IgD-negative memory B cell (primary cell): ENCODE measurements around the gene CCL11. TPM values are rescaled to one million over a fixed set of nuclear protein-coding genes. Genes with fewer than 3 reads are reported as not detected.
A peak's percentile ranks its signal among the peaks of the same experiment; 100 is the strongest.

Source experiments
- H3K27ac Mint-ChIP-seq, 3 donors: one replicate each; pipeline ENCODE4 v1.8.0; 2020 to 2022; ENCODE audit warnings: mild to moderate bottlenecking in 3 of 3, mixed read lengths in 3 of 3, moderate library complexity in 1 of 3
- H3K27me3 Mint-ChIP-seq: one replicate; pipeline ENCODE4 v1.8.0; 2021; ENCODE audit warnings: mixed read lengths
- H3K36me3 Mint-ChIP-seq: one replicate; pipeline ENCODE4 v1.8.0; 2020; ENCODE audit warnings: mild to moderate bottlenecking, mixed read lengths
- H3K4me1 Mint-ChIP-seq, 3 donors: one replicate each; pipeline ENCODE4 v1.8.0; 2020 to 2022; ENCODE audit warnings: mixed read lengths in 3 of 3, mild to moderate bottlenecking in 1 of 3
- H3K4me3 Mint-ChIP-seq, 4 donors: one replicate each; pipeline ENCODE4 v1.8.0; 2020 to 2022; ENCODE audit warnings: mild to moderate bottlenecking in 4 of 4, mixed read lengths in 4 of 4, moderate library complexity in 3 of 4
- H3K9me3 Mint-ChIP-seq, 3 donors: one replicate each; pipeline ENCODE4 v1.8.0; 2020 to 2021; ENCODE audit warnings: mixed read lengths in 3 of 3, mild to moderate bottlenecking in 1 of 3
- polyA plus RNA-seq: library from polyadenylated mRNA; unstranded; fragments of 300-500 nt; fragmentation: Illumina TruSeq; gene quantifications from one replicate; pipeline ENCODE4 v1.2.3, GENCODE V29; 2021

CCL11 gene
- polyA plus RNA-seq, 1 donor from 2014 or later = not detected

- peaks cover 17% of the 10 kb centered on the region for H3K27me3 Mint-ChIP-seq
- no peak overlapping the region for H3K27ac Mint-ChIP-seq
- H3K36me3 Mint-ChIP-seq = no peaks in the 10 kb centered on the region
- H3K9me3 Mint-ChIP-seq = peaks cover 0 to 1% (median 0%) of the 10 kb centered on the region in 3 donors
- no peak overlapping the region for H3K4me3 Mint-ChIP-seq
- peaks cover 0 to 10% (median 2%) of the 10 kb centered on the region in 3 donors for H3K4me1 Mint-ChIP-seq
Observed at GRCh38 chr17:34252444-34253138, 33.0 kb upstream of the CCL11 start.

- Mint-ChIP-seq H3K9me3 (peaks cover 0 to 2% (median 0%) of the 10 kb centered on the region in 3 donors), H3K27me3 (peaks cover 16% of the 10 kb centered on the region), H3K27ac (no peak overlapping the region), H3K4me3 (no peak overlapping the region), H3K36me3 (no peaks in the 10 kb centered on the region), H3K4me1 (peaks cover 0 to 10% (median 2%) of the 10 kb centered on the region in 3 donors)
Observed at GRCh38 chr17:34253139-34253525, 32.4 kb upstream of the CCL11 start.

- H3K4me1 Mint-ChIP-seq = peaks cover 0 to 10% (median 2%) of the 10 kb centered on the region in 3 donors
- no peak overlapping the region for H3K4me3 Mint-ChIP-seq
- no peak overlapping the region for H3K27ac Mint-ChIP-seq
- H3K36me3 Mint-ChIP-seq = no peaks in the 10 kb centered on the region
- H3K9me3 Mint-ChIP-seq = peaks cover 0 to 2% (median 0%) of the 10 kb centered on the region in 3 donors
- peaks cover 25% of the 10 kb centered on the region for H3K27me3 Mint-ChIP-seq
Observed at GRCh38 chr17:34254146-34254545, 31.4 kb upstream of the CCL11 start.

- no peak within 1 kb of the TSS for H3K27ac Mint-ChIP-seq
- H3K4me3 Mint-ChIP-seq = peak within 1 kb of the TSS in 2 of 4 donors; percentile 1 to 7
- H3K4me1 Mint-ChIP-seq = peaks cover 0 to 10% (median 2%) of the 10 kb centered on the region in 3 donors
- H3K36me3 Mint-ChIP-seq = no peaks in the 10 kb centered on the region
- H3K27me3 Mint-ChIP-seq = peaks cover 28% of the 10 kb centered on the region
- H3K9me3 Mint-ChIP-seq = peaks cover 0 to 2% (median 0%) of the 10 kb centered on the region in 3 donors
Observed at GRCh38 chr17:34254651-34255380, 30.7 kb upstream of the CCL11 start, which contains the start of gene CCL2. Gene CCL2, plus strand, starts transcription at chr17:34255285. Its CDS starts 65 bp downstream, at chr17:34255350.

- H3K36me3 Mint-ChIP-seq = no peaks in the 10 kb centered on the region
- H3K9me3 Mint-ChIP-seq = peaks cover 0 to 2% (median 0%) of the 10 kb centered on the region in 3 donors
- peaks cover 30% of the 10 kb centered on the region for H3K27me3 Mint-ChIP-seq
- H3K4me3 Mint-ChIP-seq = peak overlapping the region in 2 of 4 donors; percentile 1 to 7
- no peak overlapping the region for H3K27ac Mint-ChIP-seq
- peaks cover 0 to 10% (median 2%) of the 10 kb centered on the region in 3 donors for H3K4me1 Mint-ChIP-seq
Observed at GRCh38 chr17:34255381-34255732, 30.2 kb upstream of the CCL11 start.

- no peak overlapping the region for H3K27ac Mint-ChIP-seq
- H3K36me3 Mint-ChIP-seq = no peaks in the 10 kb centered on the region
- H3K4me3 Mint-ChIP-seq = no peak overlapping the region
- peaks cover 0 to 10% (median 2%) of the 10 kb centered on the region in 3 donors for H3K4me1 Mint-ChIP-seq
- H3K27me3 Mint-ChIP-seq = peaks cover 30% of the 10 kb centered on the region
- H3K9me3 Mint-ChIP-seq = peaks cover 0 to 2% (median 0%) of the 10 kb centered on the region in 3 donors
Observed at GRCh38 chr17:34255841-34256240, 29.7 kb upstream of the CCL11 start.

GRCh38 chr17:34257299-34257985 is 28.1 kb upstream of the CCL11 start:
- Mint-ChIP-seq H3K27ac (no peak overlapping the region), H3K4me1 (peaks cover 0 to 2% (median 0%) of the 10 kb centered on the region in 3 donors), H3K4me3 (no peak overlapping the region), H3K36me3 (no peaks in the 10 kb centered on the region), H3K27me3 (peaks cover 34% of the 10 kb centered on the region), H3K9me3 (peaks cover 0 to 2% (median 0%) of the 10 kb centered on the region in 3 donors)

- Mint-ChIP-seq H3K4me3 (no peak overlapping the region), H3K9me3 (peaks cover 0 to 2% (median 0%) of the 10 kb centered on the region in 3 donors), H3K4me1 (peaks cover 0 to 2% (median 0%) of the 10 kb centered on the region in 3 donors), H3K27me3 (peaks cover 34% of the 10 kb centered on the region), H3K27ac (no peak overlapping the region), H3K36me3 (no peaks in the 10 kb centered on the region)
Observed at GRCh38 chr17:34257986-34258326, 27.6 kb upstream of the CCL11 start.

GRCh38 chr17:34259146-34259545 is 26.4 kb upstream of the CCL11 start:
- Mint-ChIP-seq H3K27ac (no peak overlapping the region), H3K4me1 (peaks cover 0 to 2% (median 0%) of the 10 kb centered on the region in 3 donors), H3K27me3 (peaks cover 32% of the 10 kb centered on the region), H3K4me3 (no peak overlapping the region), H3K9me3 (peaks cover 0 to 2% (median 0%) of the 10 kb centered on the region in 3 donors), H3K36me3 (no peaks in the 10 kb centered on the region)

- H3K27ac Mint-ChIP-seq = no peak overlapping the region
- H3K36me3 Mint-ChIP-seq = no peaks in the 10 kb centered on the region
- H3K27me3 Mint-ChIP-seq = peaks cover 34% of the 10 kb centered on the region
- peaks cover 0 to 2% (median 0%) of the 10 kb centered on the region in 3 donors for H3K9me3 Mint-ChIP-seq
- no peak overlapping the region for H3K4me3 Mint-ChIP-seq
- H3K4me1 Mint-ChIP-seq = no peaks in the 10 kb centered on the region
Observed at GRCh38 chr17:34260861-34261260, 24.7 kb upstream of the CCL11 start.

GRCh38 chr17:34261568-34262337 is 23.8 kb upstream of the CCL11 start:
- H3K27me3 Mint-ChIP-seq = peaks cover 30% of the 10 kb centered on the region
- no peaks in the 10 kb centered on the region for H3K36me3 Mint-ChIP-seq
- H3K4me1 Mint-ChIP-seq = no peaks in the 10 kb centered on the region
- H3K27ac Mint-ChIP-seq = no peak overlapping the region
- no peak overlapping the region for H3K4me3 Mint-ChIP-seq
- H3K9me3 Mint-ChIP-seq = peaks cover 0 to 2% (median 0%) of the 10 kb centered on the region in 3 donors

GRCh38 chr17:34265711-34266110 is 19.8 kb upstream of the CCL11 start:
- Mint-ChIP-seq H3K9me3 (no peaks in the 10 kb centered on the region), H3K4me3 (no peak overlapping the region), H3K27me3 (peaks cover 20% of the 10 kb centered on the region), H3K4me1 (no peaks in the 10 kb centered on the region), H3K27ac (no peak overlapping the region), H3K36me3 (no peaks in the 10 kb centered on the region)

GRCh38 chr17:34269969-34270368 is 15.6 kb upstream of the CCL11 start, which contains the start of gene CCL7:
Gene CCL7, plus strand, starts transcription at chr17:34270221. Its CDS starts 70 bp downstream, at chr17:34270291.
- H3K36me3 Mint-ChIP-seq = no peaks in the 10 kb centered on the region
- no peak within 1 kb of the TSS for H3K27ac Mint-ChIP-seq
- H3K27me3 Mint-ChIP-seq = peaks cover 13% of the 10 kb centered on the region
- no peak within 1 kb of the TSS for H3K4me3 Mint-ChIP-seq
- no peaks in the 10 kb centered on the region for H3K9me3 Mint-ChIP-seq
- H3K4me1 Mint-ChIP-seq = peaks cover 0 to 2% (median 0%) of the 10 kb centered on the region in 3 donors

GRCh38 chr17:34275881-34276280 is 9.7 kb upstream of the CCL11 start:
- H3K27me3 Mint-ChIP-seq = peaks cover 14% of the 10 kb centered on the region
- H3K4me3 Mint-ChIP-seq = no peak overlapping the region
- H3K9me3 Mint-ChIP-seq = no peaks in the 10 kb centered on the region
- no peaks in the 10 kb centered on the region for H3K36me3 Mint-ChIP-seq
- no peak overlapping the region for H3K27ac Mint-ChIP-seq
- H3K4me1 Mint-ChIP-seq = peaks cover 0 to under 1% (median 0%) of the 10 kb centered on the region in 3 donors
